ENCODE results near the gene SSR3.

SSR3 gene

GRCh38 chr3:156581033-156581432 lies 26.1 kb upstream of the SSR3 start:
- no peak for TF ChIP-seq EZH2phosphoT487 (IDR thresholded peaks at IDR 0.05; ENCODE audit: borderline replicate concordance, low read length)
- no peak for TF ChIP-seq CTCF (IDR thresholded peaks at IDR 0.05; ENCODE audit: low read depth, low read length, poor library complexity, severe bottlenecking)
- H3K27me3 ChIP-seq (ENCODE audit: control insufficient read depth, low read length): no peaks in the 10 kb centered on the region

GRCh38 chr3:156579427-156579851 lies 24.5 kb upstream of the SSR3 start:
- Histone ChIP-seq H3K27ac (ENCODE audit: low read depth, low read length) (no peak overlapping the region), H3K4me2 (ENCODE audit: low read length) (peak overlapping the region; percentile 31), H3K36me3 (ENCODE audit: control insufficient read depth, low read length) (no peaks in the 10 kb centered on the region), H3K79me2 (ENCODE audit: control insufficient read depth, low read length) (no peaks in the 10 kb centered on the region), H3K9me2 (replicated peaks; ENCODE audit: control insufficient read depth, low read length) (no peaks in the 10 kb centered on the region), H3K9me3 (ENCODE audit: control insufficient read depth, insufficient read depth, low read length) (no peaks in the 10 kb centered on the region), H3F3A (ENCODE audit: control insufficient read depth, insufficient read depth) (no peaks in the 10 kb centered on the region), H3K27me3 (ENCODE audit: control insufficient read depth, low read length) (no peaks in the 10 kb centered on the region), H4K20me1 (ENCODE audit: control insufficient read depth, insufficient read depth, low read depth, low read length) (no peaks in the 10 kb centered on the region), H3K4me3 (ENCODE audit: low read length) (peak overlapping the region; percentile 20), H3K4me1 (ENCODE audit: control insufficient read depth, low read length) (peaks cover 60% of the 10 kb centered on the region)
- TF ChIP-seq EZH2phosphoT487 (IDR thresholded peaks at IDR 0.05; ENCODE audit: borderline replicate concordance, low read length) (no peak), CTCF (IDR thresholded peaks at IDR 0.05; ENCODE audit: low read depth, low read length, poor library complexity, severe bottlenecking) (no peak)

More at GRCh38 chr3:156581033-156581432, 26.1 kb upstream of the SSR3 start:
- H3K4me2 ChIP-seq (ENCODE audit: low read length): peak overlapping the region; percentile 22
- no peaks in the 10 kb centered on the region; the same call in 1 of the 2 replicates for H3F3A ChIP-seq (ENCODE audit: control insufficient read depth, insufficient read depth)
- H3K36me3 ChIP-seq (ENCODE audit: control insufficient read depth, low read length): no peaks in the 10 kb centered on the region
- H3K4me1 ChIP-seq (ENCODE audit: control insufficient read depth, low read length): peaks cover 66% of the 10 kb centered on the region
- H3K4me3 ChIP-seq (ENCODE audit: low read length): no peak overlapping the region
- no peaks in the 10 kb centered on the region for H4K20me1 ChIP-seq (ENCODE audit: control insufficient read depth, insufficient read depth, low read depth, low read length)
- no peak overlapping the region for H3K27ac ChIP-seq (ENCODE audit: low read depth, low read length)
- H3K79me2 ChIP-seq (ENCODE audit: control insufficient read depth, low read length): no peaks in the 10 kb centered on the region
- H3K9me2 ChIP-seq (replicated peaks; ENCODE audit: control insufficient read depth, low read length): no peaks in the 10 kb centered on the region
- H3K9me3 ChIP-seq (ENCODE audit: control insufficient read depth, insufficient read depth, low read length): no peaks in the 10 kb centered on the region

DNA sequence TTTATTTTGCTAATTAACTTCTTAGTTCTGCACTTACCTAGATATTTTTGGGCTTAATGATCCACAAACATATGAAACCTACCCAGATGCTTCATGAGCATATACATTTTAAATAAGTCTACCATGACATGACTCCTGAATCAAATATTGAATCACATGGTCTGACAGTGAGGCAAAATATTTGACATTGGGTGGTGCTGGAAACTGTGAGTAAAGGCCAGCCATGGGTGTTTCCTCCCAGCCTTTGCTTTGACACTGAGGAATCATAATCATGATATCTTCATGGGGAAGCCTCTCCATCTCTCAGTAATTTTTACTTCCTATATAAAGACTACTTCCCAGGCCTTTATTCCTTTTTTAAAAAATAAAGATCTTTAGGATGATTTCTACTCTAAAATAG lies 22.8 kb upstream of the SSR3 start:
- Histone ChIP-seq H3K9me2 (replicated peaks; ENCODE audit: control insufficient read depth, low read length) (no peaks in the 10 kb centered on the region), H3K36me3 (ENCODE audit: control insufficient read depth, low read length) (no peaks in the 10 kb centered on the region), H3F3A (ENCODE audit: control insufficient read depth, insufficient read depth) (no peaks in the 10 kb centered on the region), H3K4me3 (ENCODE audit: low read length) (no peak overlapping the region), H3K4me2 (ENCODE audit: low read length) (no peak overlapping the region), H3K79me2 (ENCODE audit: control insufficient read depth, low read length) (no peaks in the 10 kb centered on the region), H3K4me1 (ENCODE audit: control insufficient read depth, low read length) (peaks cover 44% of the 10 kb centered on the region), H3K27me3 (ENCODE audit: control insufficient read depth, low read length) (no peaks in the 10 kb centered on the region), H3K27ac (ENCODE audit: low read depth, low read length) (no peak overlapping the region), H3K9me3 (ENCODE audit: control insufficient read depth, insufficient read depth, low read length) (no peaks in the 10 kb centered on the region), H4K20me1 (ENCODE audit: control insufficient read depth, insufficient read depth, low read depth, low read length) (no peaks in the 10 kb centered on the region)
- no peak for TF ChIP-seq EZH2phosphoT487 (IDR thresholded peaks at IDR 0.05; ENCODE audit: borderline replicate concordance, low read length)
- TF ChIP-seq CTCF (IDR thresholded peaks at IDR 0.05; ENCODE audit: low read depth, low read length, poor library complexity, severe bottlenecking): no peak

Measured in DOHH2 (cell line).